ENCODE data around the gene CTDSP2. TPM values are rescaled to one million over a fixed set of nuclear protein-coding genes. Genes with fewer than 3 reads are reported as not detected.

The CTDSP2 gene
- polyA plus RNA-seq, 1 of the 3 experiments (the other 2 are of a cell fraction), result 119 TPM

DNA sequence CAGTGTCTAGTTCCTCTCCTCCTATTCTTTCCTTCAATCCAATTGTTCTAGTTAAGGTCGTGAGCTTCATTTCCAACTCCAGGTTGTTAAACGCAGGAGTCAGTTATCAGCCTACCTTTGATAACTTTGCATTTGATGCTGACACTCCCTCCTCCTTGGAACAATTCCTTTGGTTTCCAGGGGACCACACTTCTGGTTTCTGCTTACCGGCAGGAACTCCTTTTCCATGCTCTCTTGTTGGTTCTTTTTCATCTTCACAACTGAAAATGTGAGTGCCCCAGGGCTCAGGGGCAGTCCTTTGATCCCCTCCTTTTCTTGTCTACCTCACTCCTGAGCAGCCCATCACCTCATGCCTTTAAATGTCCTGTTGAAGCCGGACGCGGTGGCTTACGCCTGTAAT, 69.2 kb downstream of the CTDSP2 start:
- Histone ChIP-seq H3K9me3 (no peaks in the 10 kb centered on the region), H3K79me2 (ENCODE audit: insufficient read depth) (peaks cover 20% of the 10 kb centered on the region), H3K27ac (ENCODE audit: low read depth in 2 of 2, low read length in 1 of 2) (no peak overlapping the region), H3F3A (replicated peaks; ENCODE audit: insufficient read depth) (peaks cover 18% of the 10 kb centered on the region), H3K9me2 (no peaks in the 10 kb centered on the region), H4K20me1 (ENCODE audit: insufficient read depth) (no peaks in the 10 kb centered on the region), H3K4me3 (ENCODE audit: low read depth in 2 of 2, low read length in 1 of 2) (no peak overlapping the region), H3K36me3 (replicated peaks in 1 of 2; ENCODE audit: control insufficient read depth in 1 of 2, insufficient read depth in 2 of 2, low read length in 1 of 2) (peaks cover 7 to 9% of the 10 kb centered on the region in 2 experiments), H3K27me3 (ENCODE audit: insufficient read depth) (no peaks in the 10 kb centered on the region), H3K4me1 (ENCODE audit: control insufficient read depth in 1 of 2, insufficient read depth in 2 of 2, low read depth in 1 of 2, low read length in 1 of 2) (peaks cover 0 to 3% of the 10 kb centered on the region in 2 experiments; a peak in 1 of 4 replicates), H2AFZ (ENCODE audit: low read depth) (no peak overlapping the region), H3K9ac (no peak overlapping the region), H3K4me2 (no peak overlapping the region)
- ChIA-PET CTCF (interaction anchor here (1.4 kb wide), 1 partner anchor 125 kb away, joined by 3 read pairs; no protein-coding TSS in a partner anchor), POLR2A (no interaction called here)
- DNase-seq, result no peak
- WGBS (ENCODE audit: low lambda C conversion rate), result 97% methylated on average over 7 of the region's 7 CpGs
- TF ChIP-seq TCF12 (IDR thresholded peaks at IDR 0.05), result no peak
- TF ChIP-seq, protein P1, sequence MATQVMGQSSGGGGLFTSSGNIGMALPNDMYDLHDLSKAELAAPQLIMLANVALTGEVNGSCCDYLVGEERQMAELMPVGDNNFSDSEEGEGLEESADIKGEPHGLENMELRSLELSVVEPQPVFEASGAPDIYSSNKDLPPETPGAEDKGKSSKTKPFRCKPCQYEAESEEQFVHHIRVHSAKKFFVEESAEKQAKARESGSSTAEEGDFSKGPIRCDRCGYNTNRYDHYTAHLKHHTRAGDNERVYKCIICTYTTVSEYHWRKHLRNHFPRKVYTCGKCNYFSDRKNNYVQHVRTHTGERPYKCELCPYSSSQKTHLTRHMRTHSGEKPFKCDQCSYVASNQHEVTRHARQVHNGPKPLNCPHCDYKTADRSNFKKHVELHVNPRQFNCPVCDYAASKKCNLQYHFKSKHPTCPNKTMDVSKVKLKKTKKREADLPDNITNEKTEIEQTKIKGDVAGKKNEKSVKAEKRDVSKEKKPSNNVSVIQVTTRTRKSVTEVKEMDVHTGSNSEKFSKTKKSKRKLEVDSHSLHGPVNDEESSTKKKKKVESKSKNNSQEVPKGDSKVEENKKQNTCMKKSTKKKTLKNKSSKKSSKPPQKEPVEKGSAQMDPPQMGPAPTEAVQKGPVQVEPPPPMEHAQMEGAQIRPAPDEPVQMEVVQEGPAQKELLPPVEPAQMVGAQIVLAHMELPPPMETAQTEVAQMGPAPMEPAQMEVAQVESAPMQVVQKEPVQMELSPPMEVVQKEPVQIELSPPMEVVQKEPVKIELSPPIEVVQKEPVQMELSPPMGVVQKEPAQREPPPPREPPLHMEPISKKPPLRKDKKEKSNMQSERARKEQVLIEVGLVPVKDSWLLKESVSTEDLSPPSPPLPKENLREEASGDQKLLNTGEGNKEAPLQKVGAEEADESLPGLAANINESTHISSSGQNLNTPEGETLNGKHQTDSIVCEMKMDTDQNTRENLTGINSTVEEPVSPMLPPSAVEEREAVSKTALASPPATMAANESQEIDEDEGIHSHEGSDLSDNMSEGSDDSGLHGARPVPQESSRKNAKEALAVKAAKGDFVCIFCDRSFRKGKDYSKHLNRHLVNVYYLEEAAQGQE (IDR thresholded peaks at IDR 0.05; ENCODE audit: low read depth, low read length), result no peak
- TF ChIP-seq GATA2 (CRISPR knock-in tag; IDR thresholded peaks at IDR 0.05), result no peak
- no peak for TF ChIP-seq RCOR1 (IDR thresholded peaks at IDR 0.05; ENCODE audit: low read length)
- TF ChIP-seq TEAD4 (IDR thresholded peaks at IDR 0.05; ENCODE audit: borderline replicate concordance, insufficient read depth), result no peak
- TF ChIP-seq FOXJ3 (CRISPR knock-in tag; IDR thresholded peaks at IDR 0.05), result no peak
- TF ChIP-seq RAD21 (IDR thresholded peaks at IDR 0.05; ENCODE audit: low read length), result no peak
- no peak for TF ChIP-seq MEF2A (IDR thresholded peaks at IDR 0.05; ENCODE audit: borderline replicate concordance, low read depth)
- TF ChIP-seq GABPA (IDR thresholded peaks at IDR 0.05; ENCODE audit: low read depth), result no peak
- TF ChIP-seq, protein P2, sequence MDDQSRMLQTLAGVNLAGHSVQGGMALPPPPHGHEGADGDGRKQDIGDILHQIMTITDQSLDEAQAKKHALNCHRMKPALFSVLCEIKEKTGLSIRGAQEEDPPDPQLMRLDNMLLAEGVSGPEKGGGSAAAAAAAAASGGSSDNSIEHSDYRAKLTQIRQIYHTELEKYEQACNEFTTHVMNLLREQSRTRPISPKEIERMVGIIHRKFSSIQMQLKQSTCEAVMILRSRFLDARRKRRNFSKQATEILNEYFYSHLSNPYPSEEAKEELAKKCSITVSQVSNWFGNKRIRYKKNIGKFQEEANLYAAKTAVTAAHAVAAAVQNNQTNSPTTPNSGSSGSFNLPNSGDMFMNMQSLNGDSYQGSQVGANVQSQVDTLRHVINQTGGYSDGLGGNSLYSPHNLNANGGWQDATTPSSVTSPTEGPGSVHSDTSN (IDR thresholded peaks at IDR 0.05), result no peak
- TF ChIP-seq, protein P3, sequence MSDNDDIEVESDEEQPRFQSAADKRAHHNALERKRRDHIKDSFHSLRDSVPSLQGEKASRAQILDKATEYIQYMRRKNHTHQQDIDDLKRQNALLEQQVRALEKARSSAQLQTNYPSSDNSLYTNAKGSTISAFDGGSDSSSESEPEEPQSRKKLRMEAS (IDR thresholded peaks at IDR 0.05; ENCODE audit: low read depth), result no peak

DNA sequence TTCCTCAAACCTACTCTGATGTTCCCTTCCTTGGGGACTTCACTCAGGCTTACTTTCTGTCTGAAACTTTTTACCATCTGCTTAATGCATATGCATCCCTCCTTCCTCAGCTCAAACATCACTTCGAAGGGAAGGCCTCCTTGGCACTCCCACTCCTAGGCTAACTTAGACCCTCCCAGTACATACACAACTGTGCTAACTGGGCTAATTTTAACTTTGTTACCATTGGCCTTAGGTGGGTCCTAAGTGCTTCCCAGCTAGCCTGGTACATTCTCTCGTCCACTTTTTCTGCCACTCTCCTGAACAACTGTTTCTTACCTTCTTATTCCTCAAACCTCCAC, 70.3 kb downstream of the CTDSP2 start:
- no peaks in the 10 kb centered on the region for H3K27me3 ChIP-seq (ENCODE audit: insufficient read depth)
- no peak overlapping the region for H2AFZ ChIP-seq (ENCODE audit: low read depth)
- H3K9ac ChIP-seq, result no peak overlapping the region
- WGBS (ENCODE audit: low lambda C conversion rate), result 92% methylated on average over 2 of the region's 2 CpGs
- no peak overlapping the region for H3K4me3 ChIP-seq (ENCODE audit: low read depth in 2 of 2, low read length in 1 of 2)
- POLR2A ChIA-PET, result no interaction called here
- no peaks in the 10 kb centered on the region for H4K20me1 ChIP-seq (ENCODE audit: insufficient read depth)
- H3K79me2 ChIP-seq (ENCODE audit: insufficient read depth), result peaks cover 22% of the 10 kb centered on the region
- peaks cover 0 to 6% of the 10 kb centered on the region in 2 experiments; a peak in 1 of 4 replicates for H3K4me1 ChIP-seq (ENCODE audit: control insufficient read depth in 1 of 2, insufficient read depth in 2 of 2, low read depth in 1 of 2, low read length in 1 of 2)
- CTCF ChIA-PET, result interaction anchor here (0.7 to 2.3 kb wide), 4 partner anchors 18 to 145 kb away, joined by 3 to 7 read pairs (median 3); no protein-coding TSS in a partner anchor
- no peak overlapping the region for H3K27ac ChIP-seq (ENCODE audit: low read depth in 2 of 2, low read length in 1 of 2)
- no peaks in the 10 kb centered on the region for H3K9me2 ChIP-seq
- H3K9me3 ChIP-seq, result no peaks in the 10 kb centered on the region
- no peak for DNase-seq
- peaks cover 11% of the 10 kb centered on the region for H3F3A ChIP-seq (replicated peaks; ENCODE audit: insufficient read depth)
- H3K4me2 ChIP-seq, result no peak overlapping the region
- peaks cover 7 to 9% of the 10 kb centered on the region in 2 experiments for H3K36me3 ChIP-seq (replicated peaks in 1 of 2; ENCODE audit: control insufficient read depth in 1 of 2, insufficient read depth in 2 of 2, low read length in 1 of 2)
- no peak for TF ChIP-seq JUND (IDR thresholded peaks at IDR 0.05)
- TF ChIP-seq, protein P4, sequence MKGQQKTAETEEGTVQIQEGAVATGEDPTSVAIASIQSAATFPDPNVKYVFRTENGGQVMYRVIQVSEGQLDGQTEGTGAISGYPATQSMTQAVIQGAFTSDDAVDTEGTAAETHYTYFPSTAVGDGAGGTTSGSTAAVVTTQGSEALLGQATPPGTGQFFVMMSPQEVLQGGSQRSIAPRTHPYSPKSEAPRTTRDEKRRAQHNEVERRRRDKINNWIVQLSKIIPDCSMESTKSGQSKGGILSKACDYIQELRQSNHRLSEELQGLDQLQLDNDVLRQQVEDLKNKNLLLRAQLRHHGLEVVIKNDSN (IDR thresholded peaks at IDR 0.05; ENCODE audit: borderline replicate concordance, low read depth), result no peak
- no peak for TF ChIP-seq RFX5 (IDR thresholded peaks at IDR 0.05; ENCODE audit: low read length)
- no peak for TF ChIP-seq MEF2A (IDR thresholded peaks at IDR 0.05; ENCODE audit: borderline replicate concordance, low read depth)
- no peak for TF ChIP-seq TAF1 (IDR thresholded peaks at IDR 0.05; ENCODE audit: borderline replicate concordance, low read depth, low read length)
- TF ChIP-seq FOXJ3 (CRISPR knock-in tag; IDR thresholded peaks at IDR 0.05), result no peak
- no peak for TF ChIP-seq FOSL2 (IDR thresholded peaks at IDR 0.05; ENCODE audit: borderline replicate concordance, low read depth)
- no peak for TF ChIP-seq YY1 (IDR thresholded peaks at IDR 0.05; ENCODE audit: low read depth)
- TF ChIP-seq, protein P3 (IDR thresholded peaks at IDR 0.05; ENCODE audit: low read depth), result no peak
- no peak for TF ChIP-seq NFIC (IDR thresholded peaks at IDR 0.05; ENCODE audit: borderline replicate concordance)
- TF ChIP-seq RAD21 (IDR thresholded peaks at IDR 0.05; ENCODE audit: low read length), result no peak
- TF ChIP-seq POLR2AphosphoS5 (IDR thresholded peaks at IDR 0.05; ENCODE audit: low read depth, low read length), result no peak
- TF ChIP-seq, protein P5, sequence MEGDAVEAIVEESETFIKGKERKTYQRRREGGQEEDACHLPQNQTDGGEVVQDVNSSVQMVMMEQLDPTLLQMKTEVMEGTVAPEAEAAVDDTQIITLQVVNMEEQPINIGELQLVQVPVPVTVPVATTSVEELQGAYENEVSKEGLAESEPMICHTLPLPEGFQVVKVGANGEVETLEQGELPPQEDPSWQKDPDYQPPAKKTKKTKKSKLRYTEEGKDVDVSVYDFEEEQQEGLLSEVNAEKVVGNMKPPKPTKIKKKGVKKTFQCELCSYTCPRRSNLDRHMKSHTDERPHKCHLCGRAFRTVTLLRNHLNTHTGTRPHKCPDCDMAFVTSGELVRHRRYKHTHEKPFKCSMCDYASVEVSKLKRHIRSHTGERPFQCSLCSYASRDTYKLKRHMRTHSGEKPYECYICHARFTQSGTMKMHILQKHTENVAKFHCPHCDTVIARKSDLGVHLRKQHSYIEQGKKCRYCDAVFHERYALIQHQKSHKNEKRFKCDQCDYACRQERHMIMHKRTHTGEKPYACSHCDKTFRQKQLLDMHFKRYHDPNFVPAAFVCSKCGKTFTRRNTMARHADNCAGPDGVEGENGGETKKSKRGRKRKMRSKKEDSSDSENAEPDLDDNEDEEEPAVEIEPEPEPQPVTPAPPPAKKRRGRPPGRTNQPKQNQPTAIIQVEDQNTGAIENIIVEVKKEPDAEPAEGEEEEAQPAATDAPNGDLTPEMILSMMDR (IDR thresholded peaks at IDR 0.05), result no peak
